Esophagus squamous epithelium (tissue), 5 donors: ENCODE data around the gene SLC28A1. TPM values are rescaled to one million over a fixed set of nuclear protein-coding genes. Genes with fewer than 3 reads are reported as not detected.

Source experiments
- DNase-seq: peaks from one replicate; lab custom pipeline; 2025; lab: John Stamatoyannopoulos, UW
- H3K27ac ChIP-seq, 4 donors: fragments of 200-600 bp; sonication (generic); one replicate each; pipeline ENCODE4 v1.5.1; 2016 to 2019; ENCODE audit warnings: mild to moderate bottlenecking in 1 of 4
- H3K27me3 ChIP-seq, 4 donors: fragments of 200-600 bp; sonication (generic); 1 replicate in 3 of 4; 2 replicates in 1 of 4; pipeline versions ENCODE4 v1.5.1 to v1.6.0; 2017 to 2021; ENCODE audit warnings: antibody characterized with exemption in 1 of 4
- H3K36me3 ChIP-seq, 3 donors: fragments of 200-600 bp; sonication (generic); one replicate each; pipeline ENCODE4 v1.5.1; 2016 to 2019
- H3K4me1 ChIP-seq, 3 donors: fragments of 200-600 bp; sonication (generic); one replicate each; pipeline ENCODE4 v1.5.1; 2017 to 2019
- H3K4me3 ChIP-seq, 4 donors: fragments of 200-600 bp; sonication (generic); 1 replicate in 3 of 4; 2 replicates in 1 of 4; pipeline ENCODE4 v1.5.1; 2016 to 2019; ENCODE audit warnings: mild to moderate bottlenecking in 2 of 4, moderate library complexity in 1 of 4
- H3K9me3 ChIP-seq, 3 donors: fragments of 200-600 bp; sonication (generic); one replicate each; pipeline ENCODE4 v1.5.1; 2016 to 2019
- POLR2A ChIP-seq, 4 donors: fragments of 450-650 bp; IDR thresholded peaks; one replicate each; pipeline ENCODE4 v1.6.1; 2017; ENCODE audit warnings: antibody characterized with exemption in 4 of 4, mild to moderate bottlenecking in 4 of 4, moderate library complexity in 3 of 4
- WGBS, 2 donors: methylation state at CpG; one replicate each; pipeline ENCODE4 v1.1.5; 2018; 5-methylcytosine and 5-hydroxymethylcytosine counted together
- intact Hi-C: fragments of 100-400 bp; cut with DNase I; formaldehyde crosslinking; loops from one replicate; pipeline ENCODE4 v1.15.0; 2022
- total RNA-seq, 4 donors: library from RNA; depleted of rRNA; stranded (reverse); fragments of >200 nt; gene quantifications; one replicate each; pipeline ENCODE4 v1.1.0, GENCODE V29; 2016
- TF ChIP-seq, protein P1 (sequence below), 6 experiments: fragments of 450-650 bp in 4 of 6; fragments of 200-600 bp in 2 of 6; sonication (generic) in 2 of 6; IDR thresholded peaks; one replicate each; pipeline ENCODE4 v1.5.1; 2016 to 2019; ENCODE audit warnings: antibody characterized with exemption in 6 of 6, mild to moderate bottlenecking in 4 of 6, moderate library complexity in 4 of 6
- donor health status: DM: yes; HTN: yes; CAD: no.

The SLC28A1 gene
- total RNA-seq, 4 donors from 2014 or later, result not detected

DNA sequence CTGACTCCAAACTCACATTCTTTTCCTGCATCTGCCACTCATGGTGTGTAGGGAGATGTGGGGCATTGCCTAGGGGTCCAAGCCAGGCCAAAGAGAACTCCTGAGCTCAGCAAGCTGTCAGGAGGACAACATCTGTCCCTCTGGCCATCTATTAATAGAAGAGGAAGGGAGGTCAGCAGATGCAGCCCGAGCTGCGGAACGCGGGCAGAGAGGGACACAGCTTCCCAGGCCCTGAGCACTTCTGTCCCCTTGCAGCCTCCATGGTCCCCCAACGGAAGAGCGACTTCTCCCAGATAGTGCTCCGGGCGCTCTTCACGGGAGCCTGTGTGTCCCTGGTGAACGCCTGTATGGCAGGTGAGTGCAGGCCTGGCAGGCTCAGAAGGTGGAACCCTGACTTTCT is 59.8 kb downstream of the SLC28A1 start:
- peaks cover 0 to 17% (median 0%) of the 10 kb centered on the region in 3 donors for H3K4me1 ChIP-seq
- H3K4me3 ChIP-seq, result no peak overlapping the region
- 92% methylated on average over 5 of the region's 10 CpGs; no CpG with 5 or more reads in 1 of the 2 donors for whole genome bisulfite sequencing, 2 donors
- no peaks in the 10 kb centered on the region for H3K9me3 ChIP-seq
- no peak for DNase-seq
- no peaks in the 10 kb centered on the region for H3K36me3 ChIP-seq
- H3K27ac ChIP-seq, result no peak overlapping the region
- no peaks in the 10 kb centered on the region for H3K27me3 ChIP-seq
- no peak for TF ChIP-seq POLR2A (IDR thresholded peaks at IDR 0.05)
- TF ChIP-seq, protein P1, sequence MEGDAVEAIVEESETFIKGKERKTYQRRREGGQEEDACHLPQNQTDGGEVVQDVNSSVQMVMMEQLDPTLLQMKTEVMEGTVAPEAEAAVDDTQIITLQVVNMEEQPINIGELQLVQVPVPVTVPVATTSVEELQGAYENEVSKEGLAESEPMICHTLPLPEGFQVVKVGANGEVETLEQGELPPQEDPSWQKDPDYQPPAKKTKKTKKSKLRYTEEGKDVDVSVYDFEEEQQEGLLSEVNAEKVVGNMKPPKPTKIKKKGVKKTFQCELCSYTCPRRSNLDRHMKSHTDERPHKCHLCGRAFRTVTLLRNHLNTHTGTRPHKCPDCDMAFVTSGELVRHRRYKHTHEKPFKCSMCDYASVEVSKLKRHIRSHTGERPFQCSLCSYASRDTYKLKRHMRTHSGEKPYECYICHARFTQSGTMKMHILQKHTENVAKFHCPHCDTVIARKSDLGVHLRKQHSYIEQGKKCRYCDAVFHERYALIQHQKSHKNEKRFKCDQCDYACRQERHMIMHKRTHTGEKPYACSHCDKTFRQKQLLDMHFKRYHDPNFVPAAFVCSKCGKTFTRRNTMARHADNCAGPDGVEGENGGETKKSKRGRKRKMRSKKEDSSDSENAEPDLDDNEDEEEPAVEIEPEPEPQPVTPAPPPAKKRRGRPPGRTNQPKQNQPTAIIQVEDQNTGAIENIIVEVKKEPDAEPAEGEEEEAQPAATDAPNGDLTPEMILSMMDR (IDR thresholded peaks at IDR 0.05), result no peak
- intact Hi-C loops, result no loop called here

DNA sequence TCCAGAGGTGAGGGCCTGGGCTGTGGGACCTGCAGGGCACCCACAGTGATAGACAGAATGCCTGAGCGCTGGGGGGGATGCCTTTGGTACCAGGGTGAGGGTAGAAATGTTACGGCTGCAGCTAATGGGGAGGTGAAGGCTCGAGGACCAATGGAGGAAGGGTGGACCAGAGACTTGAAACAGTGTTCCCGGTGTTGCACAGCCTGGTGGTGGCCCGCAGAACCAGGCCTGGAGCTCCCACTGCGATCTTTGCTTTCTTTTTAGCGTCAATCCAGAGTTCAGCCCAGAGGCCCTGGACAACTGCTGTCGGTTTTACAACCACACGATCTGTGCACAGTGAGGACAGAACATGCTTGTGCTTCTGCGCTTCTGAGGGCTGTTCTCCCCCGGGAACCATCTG is 60.4 kb downstream of the SLC28A1 start:
- WGBS, 2 donors, result 88 to 91% methylated on average over 8 to 11 of the region's 11 CpGs
- no peaks in the 10 kb centered on the region for H3K9me3 ChIP-seq
- TF ChIP-seq, protein P1 (IDR thresholded peaks at IDR 0.05), result no peak
- no peak for TF ChIP-seq POLR2A (IDR thresholded peaks at IDR 0.05)
- no peak overlapping the region for H3K27ac ChIP-seq
- no peaks in the 10 kb centered on the region for H3K27me3 ChIP-seq
- peaks cover 0 to 18% (median 0%) of the 10 kb centered on the region in 3 donors for H3K4me1 ChIP-seq
- no peak for DNase-seq
- intact Hi-C loops, result no loop called here
- no peak overlapping the region for H3K4me3 ChIP-seq
- H3K36me3 ChIP-seq, result no peaks in the 10 kb centered on the region

DNA sequence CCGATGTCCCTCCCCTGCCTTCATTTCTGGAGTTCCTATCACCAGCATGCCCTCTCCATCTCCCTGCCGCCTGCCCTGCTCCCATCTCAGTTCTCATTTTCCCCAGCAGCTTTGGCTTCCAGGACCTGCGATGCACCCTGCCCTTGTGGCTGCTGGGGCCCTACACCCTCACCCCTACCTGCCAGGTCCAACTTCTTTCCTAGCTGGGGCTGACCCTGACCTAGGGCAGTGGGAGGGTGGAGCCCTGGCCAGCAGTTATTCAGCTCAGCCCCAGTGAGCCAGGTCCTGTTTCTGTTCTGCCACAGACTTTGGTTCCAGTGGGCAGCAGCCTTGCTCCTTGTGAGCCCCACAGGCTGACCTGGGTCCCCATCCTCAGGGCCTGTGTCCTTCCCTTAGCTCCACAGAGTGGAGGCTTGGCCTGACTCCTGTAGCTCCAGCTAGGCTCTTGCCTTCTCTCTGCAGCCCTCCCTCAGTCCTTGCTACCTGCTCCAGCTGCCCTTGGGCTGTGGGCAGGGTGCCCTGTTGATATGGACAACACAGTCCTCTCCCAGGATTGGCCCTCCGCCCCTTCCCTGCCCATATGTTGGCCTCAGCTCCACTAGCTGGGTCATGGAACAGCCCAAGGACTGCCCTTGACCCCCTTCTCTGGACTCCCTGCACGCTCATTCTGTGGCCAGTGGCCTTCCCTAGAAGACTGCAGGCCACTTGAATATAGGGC is 62.5 kb downstream of the SLC28A1 start:
- Histone ChIP-seq H3K9me3 (no peaks in the 10 kb centered on the region), H3K4me1 (peaks cover 0 to 23% (median 0%) of the 10 kb centered on the region in 3 donors), H3K4me3 (no peak overlapping the region), H3K27ac (no peak overlapping the region), H3K36me3 (no peaks in the 10 kb centered on the region), H3K27me3 (no peaks in the 10 kb centered on the region)
- intact Hi-C loops, result no loop called here
- no peak for DNase-seq
- no peak for TF ChIP-seq POLR2A (IDR thresholded peaks at IDR 0.05)
- TF ChIP-seq, protein P1 (IDR thresholded peaks at IDR 0.05), result no peak
- WGBS, 2 donors, result 70 to 87% methylated on average over 4 to 5 of the region's 5 CpGs

DNA sequence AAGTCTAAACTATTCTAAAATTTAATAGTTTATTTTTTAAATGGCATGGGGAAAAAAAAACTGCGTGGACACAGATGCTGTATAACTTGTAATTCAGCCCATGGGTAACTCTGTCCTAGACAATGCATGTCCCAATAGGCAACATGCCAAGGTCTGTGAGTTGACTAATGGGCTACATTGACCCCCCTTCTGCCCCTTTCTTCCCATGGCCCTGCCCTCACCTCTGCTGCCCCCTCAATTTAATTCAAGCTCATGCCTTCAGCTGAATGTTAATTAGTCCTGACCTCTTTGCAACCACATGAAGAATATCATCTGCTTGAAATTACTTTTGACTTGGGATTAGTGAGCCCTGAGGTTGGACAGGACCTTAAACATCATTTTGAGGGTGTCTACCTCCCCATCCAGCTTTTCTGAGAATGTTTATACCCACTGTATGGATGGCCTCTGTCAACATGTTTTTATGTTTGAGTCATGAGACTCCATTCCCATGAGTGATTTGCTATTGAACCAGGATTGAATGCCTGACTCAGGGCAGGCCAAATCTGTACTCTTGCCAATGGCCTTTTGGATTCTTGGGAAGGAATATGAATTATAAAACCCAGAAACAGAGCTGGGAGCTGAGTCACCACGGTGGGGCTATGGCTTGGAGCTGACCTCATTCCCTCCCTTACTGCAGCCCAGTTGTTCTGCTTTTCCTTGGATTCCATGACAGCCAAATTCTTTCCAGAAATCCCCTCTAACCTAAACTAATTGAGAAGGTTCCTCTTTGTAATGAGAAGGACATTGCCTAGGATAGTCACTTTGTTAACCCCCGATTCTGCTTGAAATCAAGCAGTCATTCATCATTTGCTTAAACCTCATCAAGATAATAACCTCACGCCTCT is 63.7 kb downstream of the SLC28A1 start:
- Histone ChIP-seq H3K27me3 (no peaks in the 10 kb centered on the region), H3K9me3 (no peaks in the 10 kb centered on the region), H3K4me3 (no peak overlapping the region), H3K27ac (peak overlapping the region in 2 of 4 donors; percentile 33 to 53), H3K4me1 (peaks cover 0 to 23% (median 0%) of the 10 kb centered on the region in 3 donors), H3K36me3 (no peaks in the 10 kb centered on the region)
- intact Hi-C loops, result no loop called here
- 60 to 65% methylated on average over 4 of the region's 4 CpGs for WGBS, 2 donors
- DNase-seq, result no peak
- no peak for TF ChIP-seq POLR2A (IDR thresholded peaks at IDR 0.05)
- TF ChIP-seq, protein P1 (IDR thresholded peaks at IDR 0.05), result no peak

DNA sequence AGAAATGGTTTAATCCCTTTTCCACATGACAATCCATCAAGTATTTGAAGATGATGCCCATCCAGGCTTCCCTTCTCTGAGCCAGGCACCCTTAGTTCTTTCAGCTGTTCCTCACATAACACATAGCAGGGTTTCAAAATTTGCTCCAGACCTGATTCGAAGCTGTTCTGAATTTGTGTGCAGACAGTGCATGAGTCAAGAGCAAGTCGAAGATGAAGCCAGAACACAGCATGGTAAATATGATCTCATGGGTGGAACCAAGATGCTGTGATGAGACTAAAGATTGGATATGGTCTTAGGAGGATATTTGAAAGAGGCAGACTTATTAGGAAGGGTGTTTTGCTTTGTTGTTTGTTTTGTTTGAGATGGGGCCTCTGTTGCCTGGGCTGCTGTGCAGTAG is 64.6 kb downstream of the SLC28A1 start:
- Histone ChIP-seq H3K4me3 (no peak overlapping the region), H3K27me3 (no peaks in the 10 kb centered on the region), H3K4me1 (peaks cover 0 to 23% (median 0%) of the 10 kb centered on the region in 3 donors), H3K9me3 (no peaks in the 10 kb centered on the region), H3K27ac (peak overlapping the region in 1 of 4 donors; percentile 17), H3K36me3 (no peaks in the 10 kb centered on the region)
- WGBS, 2 donors, result 67 to 78% methylated on average over 2 of the region's 2 CpGs
- no peak for TF ChIP-seq POLR2A (IDR thresholded peaks at IDR 0.05)
- TF ChIP-seq, protein P1 (IDR thresholded peaks at IDR 0.05), result no peak
- intact Hi-C loops, result no loop called here
- no peak for DNase-seq
